ENCODE results near the gene DIS3L2.

The DIS3L2 gene

DNA sequence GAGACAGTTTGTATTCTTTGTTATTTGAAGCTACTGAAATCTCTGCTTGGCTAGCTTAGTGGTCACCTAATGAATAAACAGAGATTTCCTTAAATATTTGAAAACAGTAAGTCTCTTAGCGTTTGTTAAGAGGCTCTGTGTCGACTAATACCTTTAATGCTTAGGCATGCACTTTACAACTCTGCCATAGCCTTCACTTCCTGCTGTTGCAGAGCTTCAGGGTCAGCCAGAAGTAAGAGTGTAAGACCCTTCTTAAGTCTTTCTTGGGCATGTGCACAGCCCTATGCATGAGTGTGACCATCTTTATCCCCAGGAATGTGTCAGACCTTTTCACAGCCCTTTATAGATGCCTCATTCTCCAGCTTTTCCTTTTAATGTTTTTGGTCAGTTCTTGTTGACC, 221.8 kb downstream of the DIS3L2 start:
- DNase-seq (ENCODE audit: low read depth in 2 of 2) = no peak

DNA sequence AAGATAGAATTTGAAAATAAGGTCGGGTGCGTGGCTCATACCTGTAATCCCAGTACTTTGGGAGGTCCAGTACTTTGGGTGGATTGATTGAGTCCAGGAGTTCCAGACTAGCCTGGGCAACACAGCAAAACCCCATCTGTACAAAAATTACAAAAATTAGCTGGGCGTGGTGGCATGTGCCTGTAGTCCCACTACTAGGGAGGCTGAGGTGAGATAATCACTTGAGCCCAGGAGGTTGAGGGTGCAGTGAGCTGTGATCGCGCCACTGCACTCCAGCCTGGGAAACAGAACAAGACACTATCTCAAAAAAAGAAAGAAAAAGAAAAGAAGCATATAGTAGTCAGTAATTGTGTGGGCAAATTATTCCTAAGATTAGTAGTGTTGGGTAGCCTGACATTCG, 222.8 kb downstream of the DIS3L2 start:
- DNase-seq (ENCODE audit: low read depth in 2 of 2) = no peak

DNA sequence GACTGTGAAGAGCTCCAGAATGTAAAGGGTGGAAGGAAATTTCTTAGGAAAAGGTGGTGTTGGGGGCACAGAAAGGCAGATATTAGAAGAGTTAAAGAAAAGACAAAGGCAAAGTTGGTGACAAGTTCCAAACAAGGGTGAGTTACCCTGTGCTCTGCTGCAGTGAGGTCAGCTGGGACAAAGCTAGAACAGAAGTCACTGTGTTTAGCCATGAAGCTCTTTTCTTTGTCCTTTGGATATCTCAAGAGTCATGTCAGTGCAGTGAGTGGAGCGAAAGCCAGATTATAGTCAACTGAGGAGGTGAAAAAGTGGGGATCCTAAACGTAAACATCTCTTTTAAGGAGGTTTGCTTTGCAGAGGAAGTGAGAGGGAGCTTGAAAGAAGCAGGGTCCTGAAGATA, 229.3 kb downstream of the DIS3L2 start:
- no peak for DNase-seq (ENCODE audit: low read depth in 2 of 2)

DNA sequence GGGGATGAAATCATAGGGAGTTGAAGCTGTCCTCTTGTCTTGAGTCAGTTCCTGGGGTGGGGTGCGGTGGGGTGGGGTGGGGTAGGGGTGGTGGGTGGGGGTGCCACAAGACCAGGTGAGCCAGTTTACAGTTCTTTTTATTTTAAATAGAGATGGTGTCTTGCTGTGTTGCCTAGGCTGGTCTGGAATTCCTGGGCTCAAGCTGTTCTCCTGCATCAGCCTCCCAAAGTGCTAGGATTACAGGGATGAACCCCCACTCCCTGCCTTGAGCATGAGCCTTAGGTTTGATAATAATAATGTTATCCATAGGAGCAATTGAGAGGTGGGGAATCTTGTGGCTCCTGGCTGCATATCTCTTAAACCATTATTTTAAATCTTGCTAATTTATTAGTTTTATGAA, 234.0 kb downstream of the DIS3L2 start:
- DNase-seq (ENCODE audit: low read depth in 2 of 2) = no peak

DNA sequence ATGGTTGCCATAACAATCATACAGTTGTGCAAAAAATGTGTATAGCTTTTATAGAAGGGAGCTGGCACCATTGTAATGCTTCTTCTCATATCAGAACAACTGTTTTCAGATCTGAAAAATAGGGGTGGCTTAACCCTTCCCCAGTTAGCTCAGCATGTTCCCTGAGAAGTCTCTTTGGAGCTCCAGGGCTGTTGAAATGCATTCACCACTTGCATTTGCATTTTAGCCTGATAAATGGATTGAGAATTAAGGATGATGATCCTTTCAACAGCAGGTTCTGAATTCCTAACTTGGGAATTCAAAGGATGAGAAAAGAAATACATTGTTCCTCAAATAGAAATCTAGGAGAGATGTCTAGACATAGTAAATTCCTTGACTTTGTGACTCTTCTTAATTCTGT, 235.3 kb downstream of the DIS3L2 start:
- DNase-seq (ENCODE audit: low read depth in 2 of 2) = no peak

DNA sequence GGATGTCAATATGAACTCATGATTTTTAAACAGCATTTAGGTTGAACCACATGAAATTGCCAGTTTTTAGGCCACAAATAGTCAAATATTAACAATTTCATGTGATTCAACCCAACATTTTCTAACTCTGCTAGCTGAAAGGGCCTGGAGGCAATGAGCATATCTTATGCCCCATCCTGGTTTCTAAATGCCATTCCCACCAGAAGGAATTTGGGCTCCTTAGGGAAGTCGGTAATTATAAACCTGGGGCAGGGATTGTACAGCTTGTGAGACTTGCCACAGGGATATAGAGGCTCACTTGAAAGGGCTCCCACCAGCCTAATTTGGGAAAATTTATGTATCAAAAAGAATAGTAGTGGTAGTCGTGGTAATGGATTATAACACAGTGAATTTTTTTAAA, 238.7 kb downstream of the DIS3L2 start:
- DNase-seq (ENCODE audit: low read depth in 2 of 2) = no peak

DNA sequence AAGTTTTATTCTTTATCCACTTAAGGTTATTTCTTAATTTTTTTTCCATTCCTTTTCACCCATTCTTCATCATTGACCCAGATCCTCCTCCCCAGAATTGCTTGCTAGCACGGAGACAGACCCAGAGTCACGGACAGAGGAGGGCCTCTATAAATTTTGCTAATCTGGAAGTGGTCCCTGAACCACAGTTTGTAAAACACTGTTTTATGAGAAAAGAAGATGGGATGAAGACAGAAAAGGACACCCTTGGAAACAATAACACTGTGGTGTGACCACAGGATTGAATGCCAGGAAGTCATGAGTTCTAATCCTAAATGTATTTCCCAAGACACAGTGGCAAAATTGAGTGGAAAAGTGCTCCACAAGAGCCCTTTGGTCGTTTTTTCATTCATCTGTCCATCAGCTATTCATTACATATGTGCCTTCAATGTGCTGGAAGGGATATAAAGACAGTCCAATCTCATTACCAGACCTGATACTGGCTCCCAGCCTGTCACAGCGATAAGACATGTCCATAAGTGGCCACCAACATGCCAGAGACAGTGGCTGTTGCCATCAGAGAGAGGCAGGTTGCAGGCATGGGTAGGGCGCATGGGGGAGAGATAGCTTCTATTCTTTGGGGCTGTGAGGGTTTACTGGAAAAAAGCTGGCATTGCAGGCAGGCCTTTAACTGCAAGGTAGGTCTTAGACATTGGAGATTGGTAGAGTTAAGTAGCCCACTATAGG, 241.8 kb downstream of the DIS3L2 start:
- no peak for DNase-seq (ENCODE audit: low read depth in 2 of 2)

DNA sequence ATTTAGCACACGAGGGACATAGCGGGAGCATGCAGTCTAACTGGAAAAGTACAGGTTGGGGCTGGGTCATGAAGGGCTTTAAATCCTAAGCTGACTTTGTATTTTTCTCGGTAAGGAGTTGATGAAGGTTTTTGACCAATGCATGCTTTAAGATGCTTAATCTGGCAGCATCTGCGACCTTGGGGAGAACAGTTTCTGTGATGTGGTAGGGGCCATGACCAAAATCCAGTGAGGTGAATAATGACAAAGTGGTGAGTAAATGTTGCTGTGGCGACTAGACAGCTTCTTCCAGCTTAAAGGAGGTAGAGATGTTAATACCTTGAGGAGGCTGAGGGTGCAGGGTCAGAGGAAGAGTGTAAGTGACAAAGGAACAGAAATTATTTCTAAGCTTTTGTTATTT, 242.4 kb downstream of the DIS3L2 start:
- no peak for DNase-seq (ENCODE audit: low read depth in 2 of 2)

DNA sequence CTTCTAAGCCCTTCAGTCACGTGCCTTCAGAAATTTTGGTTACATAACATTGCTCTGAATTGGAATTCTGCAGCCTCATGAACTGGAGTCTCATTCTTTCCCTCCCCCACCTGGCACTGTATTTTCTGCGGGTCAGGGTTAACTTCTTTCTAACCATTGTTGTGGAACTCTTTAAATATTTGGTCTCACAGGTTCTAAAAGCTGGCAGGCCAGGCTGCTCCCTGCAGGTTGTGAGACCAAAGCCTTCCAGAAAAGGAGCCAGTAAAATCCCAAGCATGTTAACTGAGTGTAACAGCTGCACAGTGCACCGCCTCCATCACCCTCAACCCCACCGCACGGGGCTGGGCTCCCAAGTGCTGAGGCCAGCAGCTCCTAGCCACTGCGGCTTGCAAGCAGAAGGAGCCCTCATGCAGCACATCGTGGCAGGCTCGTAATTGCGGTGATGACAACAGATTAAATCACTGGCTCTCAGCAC, 243.0 kb downstream of the DIS3L2 start:
- DNase-seq (ENCODE audit: low read depth in 2 of 2) = no peak

DNA sequence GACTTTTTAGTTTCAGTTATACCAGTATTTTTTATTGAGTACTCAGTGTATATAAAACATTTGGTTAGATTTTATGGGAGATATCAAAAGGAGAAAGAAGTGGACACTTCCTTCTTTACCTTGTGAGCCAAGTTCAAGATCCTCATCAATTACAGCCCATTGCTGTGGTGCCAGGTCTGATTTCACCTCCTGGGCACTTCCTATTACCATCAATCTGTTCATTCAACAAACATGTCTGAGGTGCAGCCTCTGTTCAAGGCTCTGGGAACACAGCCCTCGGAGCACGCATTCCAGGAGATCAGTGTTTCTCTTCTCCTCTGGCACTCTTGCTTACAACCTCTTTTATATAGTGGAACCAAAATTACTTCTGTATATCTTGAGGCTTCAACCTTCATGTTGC, 245.7 kb downstream of the DIS3L2 start:
- DNase-seq (ENCODE audit: low read depth in 2 of 2) = no peak

DNA sequence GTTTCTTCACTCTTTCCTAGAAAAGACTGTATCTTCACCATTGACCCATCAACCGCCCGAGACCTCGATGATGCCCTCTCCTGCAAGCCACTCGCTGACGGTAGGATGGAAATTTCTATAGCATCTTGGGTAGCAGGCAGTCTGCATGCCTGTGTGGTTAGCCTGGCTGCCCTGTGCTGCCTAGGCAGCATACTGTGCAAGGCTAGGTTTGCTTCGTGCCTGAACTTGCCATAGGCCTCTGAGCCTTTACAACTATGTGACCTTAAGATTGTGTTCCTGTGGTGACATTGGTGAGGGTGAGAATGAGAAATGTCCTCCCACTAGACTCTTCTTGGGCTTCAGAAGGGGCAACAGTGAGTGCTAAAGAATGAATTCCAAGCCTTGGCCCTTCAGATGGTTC, 248.8 kb downstream of the DIS3L2 start:
- no peak for DNase-seq (ENCODE audit: low read depth in 2 of 2)

DNA sequence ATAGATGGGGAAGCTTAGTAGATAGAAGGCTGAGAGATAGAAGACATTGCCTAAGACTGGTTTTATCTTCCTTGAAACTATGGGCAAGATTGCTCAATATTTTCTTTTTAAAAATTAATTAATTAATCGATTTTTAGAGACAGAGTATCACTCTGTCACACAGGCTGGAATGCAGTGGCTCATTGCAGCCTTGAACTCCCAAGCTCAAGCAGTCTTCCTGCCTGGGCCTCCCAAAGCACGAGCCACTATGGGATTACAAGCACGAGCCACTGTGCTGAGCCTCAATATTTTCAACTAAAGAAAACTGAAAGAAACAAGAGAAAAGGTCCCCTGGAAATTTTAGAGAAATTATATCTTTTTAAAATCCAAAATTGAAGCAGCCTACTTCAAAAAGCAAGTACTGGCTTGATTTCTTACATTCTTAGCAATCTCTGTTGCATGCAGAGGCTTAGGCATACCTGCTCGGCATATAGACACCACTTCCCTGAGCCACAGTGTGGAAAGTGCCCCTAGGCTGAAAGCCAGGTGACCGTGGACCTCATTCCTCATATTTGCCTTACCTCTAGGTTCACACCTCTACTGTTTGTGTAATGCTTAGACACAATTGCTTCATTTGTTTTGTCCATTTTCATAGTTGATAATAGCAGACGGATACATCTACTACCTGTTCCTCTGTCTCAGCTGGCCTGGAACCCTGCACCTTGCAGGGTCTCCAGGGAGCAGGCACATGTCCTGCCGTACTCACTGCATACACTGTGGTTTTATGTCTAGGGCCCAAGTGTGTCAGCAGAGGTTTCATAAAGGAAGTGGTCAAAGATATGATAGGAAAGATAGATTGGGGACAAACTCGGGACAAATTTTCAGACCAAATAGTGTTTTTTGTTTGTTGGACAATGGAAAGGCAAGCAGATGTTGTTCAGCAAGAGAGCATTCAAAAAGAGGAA, 250.5 kb downstream of the DIS3L2 start:
- DNase-seq (ENCODE audit: low read depth in 2 of 2) = no peak

DNA sequence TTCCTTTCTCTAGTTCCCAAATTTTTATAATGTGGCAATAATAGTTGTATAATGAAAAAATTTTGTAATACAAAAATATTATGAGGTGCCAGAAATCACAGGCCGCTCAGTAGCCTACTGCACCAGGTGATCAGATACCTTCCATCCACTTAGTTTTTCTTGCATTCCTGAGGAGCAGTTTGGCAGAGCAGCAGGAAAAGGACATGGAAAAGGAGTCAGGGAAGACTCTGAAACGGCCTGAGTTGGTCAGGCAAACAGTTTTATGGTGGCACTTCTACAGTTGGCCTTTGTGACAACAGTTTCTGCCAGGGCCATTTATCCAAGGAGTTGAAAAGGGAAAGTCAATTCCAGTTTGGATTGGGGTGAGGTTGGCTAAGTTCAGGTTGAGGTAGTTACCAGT, 251.7 kb downstream of the DIS3L2 start:
- no peak for DNase-seq (ENCODE audit: low read depth in 2 of 2)

DNA sequence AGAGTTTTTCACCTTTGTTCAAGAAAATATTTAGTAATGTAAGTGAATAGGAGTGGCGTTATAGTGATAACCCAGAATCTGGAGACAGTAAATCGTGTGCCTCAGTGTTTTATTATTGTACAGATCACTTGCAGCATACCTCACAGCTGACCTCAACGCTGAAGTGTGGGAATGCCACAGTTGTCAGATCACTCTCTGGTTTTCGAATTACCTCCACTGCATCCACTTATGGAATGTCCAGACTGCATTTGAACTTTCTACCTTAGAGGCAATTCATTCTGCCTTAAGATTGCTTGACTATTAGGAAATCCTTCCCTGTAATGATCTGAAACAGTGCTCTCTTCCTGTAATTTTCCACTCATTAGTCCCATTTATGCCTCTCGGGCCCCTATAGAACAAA, 252.5 kb downstream of the DIS3L2 start:
- DNase-seq (ENCODE audit: low read depth in 2 of 2) = no peak

DNA sequence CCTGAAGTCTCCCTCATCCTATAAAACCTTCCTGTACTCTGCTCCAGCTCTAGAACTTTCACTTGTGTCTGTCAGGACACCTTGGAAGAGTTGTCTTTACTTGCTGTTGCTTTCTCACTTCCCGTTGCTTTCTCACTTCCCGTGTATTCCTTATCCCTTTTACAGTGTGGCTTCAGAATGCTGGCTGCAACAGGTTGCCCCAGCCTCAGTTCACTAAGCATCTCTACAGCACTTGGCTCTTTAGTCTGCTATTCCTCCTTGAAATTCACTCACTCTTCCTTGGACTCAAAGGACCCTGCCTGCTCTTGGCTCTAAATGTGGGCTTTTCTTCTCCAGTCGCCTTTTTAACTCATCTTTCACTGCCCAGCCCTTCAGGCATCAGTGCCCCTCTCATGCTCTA, 254.5 kb downstream of the DIS3L2 start:
- no peak for DNase-seq (ENCODE audit: low read depth in 2 of 2)

DNA sequence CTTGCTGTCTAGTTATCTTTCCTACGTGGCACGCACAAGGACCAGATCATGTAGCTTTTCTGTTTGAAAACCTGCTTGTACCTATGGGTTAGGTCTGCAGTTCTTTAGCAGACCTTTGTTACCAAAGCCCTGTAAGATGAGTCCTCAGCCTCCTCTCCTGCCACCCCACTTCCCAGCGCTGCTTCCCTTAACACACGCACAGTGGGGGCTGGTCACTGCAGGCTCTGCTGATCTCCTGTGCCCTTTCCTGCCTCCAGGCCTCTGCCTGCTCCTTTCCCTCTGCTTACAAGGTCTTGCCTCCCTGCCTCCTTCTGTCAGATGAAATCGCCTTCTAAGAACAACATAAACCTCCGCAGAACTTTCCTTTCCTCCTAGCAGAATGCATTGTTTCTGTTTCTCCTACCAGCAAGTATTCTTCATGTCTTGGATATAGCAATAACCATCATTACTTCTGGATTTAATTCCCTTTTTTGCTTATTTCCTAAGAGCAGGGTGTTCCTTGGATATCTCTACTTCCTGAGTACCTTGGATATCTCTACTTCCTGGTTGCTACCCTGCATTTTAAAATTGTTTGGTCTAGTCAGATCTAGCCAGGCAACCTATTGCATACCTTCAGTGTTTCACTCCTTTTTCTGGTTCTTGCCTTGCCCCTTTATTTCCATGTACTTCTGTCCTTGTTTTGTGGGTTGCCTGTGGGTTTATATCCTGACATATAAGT, 257.4 kb downstream of the DIS3L2 start:
- DNase-seq (ENCODE audit: low read depth in 2 of 2) = no peak

DNA sequence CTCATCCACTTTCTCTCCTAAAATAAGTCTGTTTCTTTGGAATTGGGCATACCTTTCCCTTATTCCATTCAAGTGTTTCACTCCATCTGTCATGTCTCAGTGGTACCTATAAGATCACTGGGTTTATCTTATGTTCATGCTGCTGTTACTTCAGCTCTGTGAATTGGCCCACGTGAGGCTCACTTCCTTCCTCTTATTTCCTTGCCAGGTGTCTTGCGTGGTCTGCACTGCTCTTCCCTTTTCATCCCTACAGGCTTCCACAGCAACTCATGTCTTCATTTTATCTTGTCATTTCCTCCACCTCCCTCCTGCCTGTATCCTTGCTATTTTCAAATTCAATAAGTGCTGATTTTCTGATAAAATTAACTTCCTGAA, 258.0 kb downstream of the DIS3L2 start:
- no peak for DNase-seq (ENCODE audit: low read depth in 2 of 2)

DNA sequence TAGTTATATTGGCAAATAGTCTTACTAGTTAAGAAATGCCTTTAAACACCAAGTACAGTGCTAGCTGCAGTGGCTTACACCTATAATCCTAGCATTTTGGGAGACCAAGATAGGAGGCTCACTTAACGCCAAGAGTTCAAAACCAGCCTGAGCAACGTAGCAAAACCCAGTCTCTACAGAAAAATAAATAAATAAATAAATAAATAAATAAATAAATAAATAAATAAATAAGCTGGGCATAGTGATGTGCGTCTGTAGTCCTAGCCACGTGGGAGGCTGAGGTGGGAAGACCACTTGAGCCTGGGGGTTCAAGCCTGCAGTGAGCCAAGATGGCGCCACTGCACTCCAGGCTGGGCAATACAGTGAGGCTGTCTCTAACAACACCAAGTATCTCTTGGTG, 258.4 kb downstream of the DIS3L2 start:
- no peak for DNase-seq (ENCODE audit: low read depth in 2 of 2)

DNA sequence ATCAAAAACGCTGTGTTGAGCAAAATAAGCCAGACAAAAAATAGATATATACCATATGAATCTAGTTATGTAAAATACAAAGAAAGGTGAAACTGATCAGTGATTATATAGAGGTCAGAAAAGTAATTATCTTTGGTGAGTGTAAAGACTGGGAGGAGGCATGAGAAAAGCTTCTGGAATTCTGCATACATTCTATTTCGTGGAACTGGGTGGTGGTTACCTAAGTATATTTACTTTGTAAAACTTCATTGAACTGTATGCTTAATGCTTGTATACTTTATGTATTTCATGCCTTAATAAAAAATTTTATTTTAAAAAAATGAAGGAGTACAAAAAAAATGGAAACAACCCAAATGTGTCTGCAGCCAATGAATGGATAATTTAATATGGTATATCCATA, 263.9 kb downstream of the DIS3L2 start:
- no peak for DNase-seq (ENCODE audit: low read depth in 2 of 2)

DNA sequence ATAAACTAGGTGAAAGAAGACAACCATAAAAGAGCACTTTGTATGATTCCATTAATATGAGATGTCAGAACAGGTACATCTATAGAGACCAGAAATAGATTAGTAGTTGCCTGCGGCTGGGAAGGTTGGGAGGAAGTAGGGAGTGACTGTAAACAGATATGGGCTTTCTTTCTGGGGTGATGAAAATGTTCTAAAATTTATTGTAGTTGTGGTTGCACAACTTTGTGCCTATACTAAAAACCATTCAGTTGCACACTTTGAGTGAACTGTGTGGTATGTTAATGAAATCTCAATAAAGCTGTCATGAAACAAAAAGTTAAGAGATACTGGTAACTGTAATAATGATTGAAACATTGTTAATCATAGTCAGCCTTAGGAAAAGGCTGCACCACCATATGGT, 264.4 kb downstream of the DIS3L2 start:
- DNase-seq (ENCODE audit: low read depth in 2 of 2) = no peak

DNA sequence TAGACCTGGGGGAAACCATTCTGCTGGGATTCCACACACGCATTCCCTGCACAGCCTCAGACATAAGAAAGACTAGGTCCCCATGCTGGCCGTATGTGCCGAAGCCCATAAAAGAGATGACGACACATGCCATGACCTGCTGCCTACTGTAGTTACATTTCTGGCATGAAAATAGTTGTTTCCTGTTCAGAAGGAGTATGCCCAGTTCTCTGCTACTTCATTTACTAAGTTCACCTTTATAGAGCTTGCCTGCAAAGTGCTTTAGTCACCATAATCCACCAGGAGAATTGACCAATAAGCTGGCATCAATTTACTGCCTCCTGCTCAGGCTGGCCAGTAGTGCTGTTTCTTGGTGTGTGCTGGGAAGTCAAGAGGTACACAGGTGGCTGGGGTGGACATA, 266.8 kb downstream of the DIS3L2 start:
- no peak for DNase-seq (ENCODE audit: low read depth in 2 of 2)
